NCI-H2196 treated with DMSO at 0.1 percent for 48 hours (cell line): ENCODE data around the gene CLSTN2.

Experiments
- DNase-seq: peaks from one replicate; lab custom pipeline; 2025; ENCODE audit not compliant: unreplicated experiment; lab: John Stamatoyannopoulos, UW

Gene CLSTN2

DNA sequence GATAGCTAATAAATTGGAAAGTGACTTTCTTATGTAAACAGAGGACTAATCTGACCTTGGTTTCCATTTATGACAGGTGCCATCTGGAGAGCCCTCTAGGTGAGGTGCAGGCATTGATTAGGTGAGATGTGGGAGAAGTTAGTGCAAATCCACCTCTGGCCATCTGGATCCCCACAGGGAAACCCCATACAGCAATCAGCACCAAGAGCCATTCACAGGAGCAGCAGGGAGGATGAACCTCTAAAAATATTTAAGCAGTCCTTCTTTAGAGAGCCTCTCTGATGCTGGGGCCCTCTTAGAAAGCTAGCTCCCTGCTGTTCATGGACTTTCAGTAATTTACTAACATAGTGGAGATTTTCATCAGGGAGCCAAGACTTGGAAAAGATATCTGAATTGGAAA lies 69.3 kb downstream of the CLSTN2 start:
- no peak for DNase-seq

DNA sequence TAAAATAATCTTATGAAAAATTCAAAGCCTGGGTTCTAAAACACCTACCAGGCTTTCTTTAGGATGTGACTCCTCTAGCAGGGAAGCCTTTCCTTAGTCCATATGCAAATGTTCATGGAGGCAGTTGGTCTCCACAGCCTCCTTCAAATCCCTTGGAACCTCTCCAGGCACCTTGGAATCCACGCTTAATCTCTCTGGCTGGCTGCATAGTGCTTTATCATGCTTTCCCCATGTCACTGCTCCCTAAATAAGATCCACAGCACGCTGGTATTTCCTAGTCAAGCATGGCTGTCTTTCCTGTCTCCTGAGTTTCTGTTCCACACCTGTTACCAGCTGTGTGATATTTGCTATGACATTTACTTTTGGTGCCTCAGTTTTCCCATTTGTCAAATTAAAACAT lies 71.3 kb downstream of the CLSTN2 start:
- no peak for DNase-seq

DNA sequence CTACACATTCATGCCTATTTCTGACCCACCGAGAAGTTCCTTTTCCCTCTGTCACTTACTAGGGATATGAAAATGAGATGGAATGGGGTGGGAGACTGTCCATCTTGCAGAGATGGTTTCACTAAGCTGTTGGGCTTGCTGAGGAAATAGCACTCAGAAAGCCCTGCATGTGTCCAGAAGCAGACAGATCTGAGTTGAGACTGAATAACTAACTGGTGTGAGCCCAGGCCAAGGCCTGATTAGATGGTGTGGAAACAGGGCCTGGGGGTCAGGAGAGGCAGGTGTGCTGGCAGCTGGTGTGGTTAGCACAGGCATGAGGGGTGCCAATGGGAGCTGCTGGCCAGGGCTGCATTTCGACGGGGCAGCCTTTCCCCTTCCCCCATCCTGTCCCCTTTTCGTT lies 72.1 kb downstream of the CLSTN2 start:
- DNase-seq = no peak

DNA sequence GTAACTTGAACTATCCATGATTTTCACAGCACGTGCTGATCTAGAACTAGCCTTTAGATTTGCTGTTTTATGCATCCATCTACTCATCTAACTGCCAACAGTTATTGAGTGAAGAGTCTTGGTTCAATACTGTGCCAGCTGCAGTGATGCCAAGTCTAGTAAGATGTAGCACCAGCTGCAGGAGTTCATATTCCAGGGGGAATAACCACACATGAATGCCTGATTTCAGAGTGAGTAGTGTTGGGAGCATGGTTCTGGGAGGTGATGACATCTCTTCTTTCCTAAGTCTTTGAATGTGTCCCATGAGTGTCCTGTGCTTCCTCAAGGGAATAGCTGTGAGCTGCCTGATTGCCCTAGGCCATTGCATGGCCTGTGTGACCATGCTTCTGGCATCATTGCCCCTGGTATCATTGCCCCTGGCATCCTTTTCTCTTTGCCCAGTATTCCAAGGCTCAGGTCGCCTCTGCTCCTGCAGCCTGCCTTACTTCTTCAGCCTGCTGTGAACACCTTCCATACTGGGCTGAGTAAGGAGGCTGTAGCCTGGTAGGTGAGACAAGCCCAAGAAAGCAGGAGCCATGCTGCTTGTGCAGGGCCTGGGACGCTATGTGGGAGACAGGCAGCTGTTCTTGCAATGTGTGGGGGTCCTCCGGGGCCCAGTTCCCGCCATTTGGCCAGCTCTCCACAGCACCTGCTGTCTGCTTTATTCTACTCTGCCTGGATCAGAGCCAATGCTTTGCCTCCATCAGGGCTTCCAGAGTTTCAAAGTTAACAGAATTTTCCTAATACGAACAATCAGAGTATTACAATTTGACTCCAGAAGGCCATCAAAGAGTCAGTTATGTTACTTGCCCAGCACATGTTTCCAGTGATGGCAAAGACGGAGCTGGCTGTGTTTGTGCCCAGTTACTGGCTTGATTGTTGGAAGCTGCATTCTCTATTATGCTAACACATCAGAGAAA lies 73.2 kb downstream of the CLSTN2 start:
- no peak for DNase-seq

DNA sequence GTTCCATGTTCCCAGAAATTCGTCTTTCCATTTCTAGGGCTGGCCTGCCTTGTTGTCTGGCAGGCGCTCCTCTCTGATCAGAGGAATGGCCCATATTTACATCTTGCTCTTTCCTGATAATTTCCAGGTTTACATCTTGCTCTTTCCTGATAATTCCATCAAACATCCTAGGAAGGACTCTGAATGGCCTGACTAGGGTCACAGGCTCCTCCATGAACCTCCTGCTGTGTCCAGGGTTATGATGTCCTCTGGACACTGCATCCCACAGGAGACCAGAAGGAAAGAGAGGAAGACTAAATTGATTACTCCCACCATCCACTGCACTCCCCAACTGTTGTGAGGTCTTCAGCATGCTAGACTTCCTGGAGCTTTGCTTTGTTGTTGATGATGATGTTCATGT lies 75.4 kb downstream of the CLSTN2 start:
- DNase-seq = no peak

DNA sequence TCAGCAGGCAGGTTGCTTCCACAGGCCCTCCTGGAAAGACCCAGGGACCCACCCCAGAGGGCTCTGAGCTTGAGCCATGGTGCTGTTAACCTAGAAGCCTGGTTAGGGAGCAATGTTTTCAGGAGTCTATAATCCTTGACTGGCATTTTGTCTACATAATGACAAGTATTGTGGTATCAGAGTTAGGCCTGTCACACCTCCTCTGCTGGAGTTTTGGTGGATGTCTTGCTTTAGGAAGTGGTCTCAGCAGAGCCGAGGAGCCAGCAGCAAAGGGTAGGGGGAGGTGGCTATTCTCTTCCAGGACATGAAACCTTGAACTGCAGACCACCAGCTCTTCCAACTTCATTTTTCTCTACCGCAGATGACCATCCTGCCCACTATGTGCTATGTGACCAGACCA lies 76.1 kb downstream of the CLSTN2 start:
- no peak for DNase-seq

DNA sequence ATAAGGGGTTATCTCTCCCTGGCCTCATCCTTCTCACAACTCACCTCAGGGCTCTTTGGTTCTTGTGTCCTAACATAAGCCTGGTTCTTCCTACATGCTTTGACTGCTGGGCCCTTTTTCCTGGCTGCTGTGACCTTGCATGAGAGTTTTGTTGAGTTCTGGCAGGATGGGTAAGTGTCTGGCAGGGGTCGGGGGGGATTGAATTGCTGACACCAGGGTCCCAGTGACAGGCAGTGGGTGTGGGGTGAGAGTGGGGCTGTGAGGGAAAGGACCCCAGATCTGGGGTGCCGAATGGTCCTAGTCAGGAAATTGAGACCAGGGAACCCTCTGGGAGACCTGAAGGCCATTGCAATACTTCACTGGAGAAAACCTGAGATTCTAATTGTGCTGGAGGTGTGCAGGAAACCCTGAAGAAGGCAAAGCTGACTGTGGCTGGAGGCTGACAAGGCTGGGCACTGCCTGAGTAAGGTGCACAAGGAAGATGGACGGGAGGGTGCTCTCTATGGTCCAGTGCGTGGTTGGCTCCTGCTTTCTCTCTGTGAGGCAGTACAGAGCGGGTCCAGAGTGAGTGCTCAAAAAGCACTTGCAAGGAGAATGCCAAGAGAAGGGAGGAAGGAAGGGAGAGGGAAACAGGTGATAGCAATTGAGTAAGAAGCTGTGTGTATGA lies 76.8 kb downstream of the CLSTN2 start:
- no peak for DNase-seq

DNA sequence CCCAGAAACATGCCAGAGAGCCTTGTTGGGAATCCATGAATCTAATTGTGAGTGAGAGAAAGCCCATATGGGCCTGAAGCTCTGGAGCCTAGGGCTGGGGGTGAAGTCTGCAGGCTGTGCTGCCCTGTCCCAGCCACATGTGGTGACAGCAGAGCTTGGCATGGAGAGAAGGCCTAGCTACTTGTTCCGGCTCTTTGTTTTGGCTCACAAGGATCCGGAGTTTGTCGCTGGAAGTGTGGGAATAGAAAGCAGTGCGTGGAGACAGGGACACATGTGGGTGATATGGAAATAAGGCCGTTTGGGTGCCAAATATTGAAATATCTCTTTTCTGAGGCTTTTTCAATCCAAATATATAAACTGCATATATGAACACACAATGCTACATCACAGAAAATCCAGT lies 78.2 kb downstream of the CLSTN2 start:
- DNase-seq = no peak

DNA sequence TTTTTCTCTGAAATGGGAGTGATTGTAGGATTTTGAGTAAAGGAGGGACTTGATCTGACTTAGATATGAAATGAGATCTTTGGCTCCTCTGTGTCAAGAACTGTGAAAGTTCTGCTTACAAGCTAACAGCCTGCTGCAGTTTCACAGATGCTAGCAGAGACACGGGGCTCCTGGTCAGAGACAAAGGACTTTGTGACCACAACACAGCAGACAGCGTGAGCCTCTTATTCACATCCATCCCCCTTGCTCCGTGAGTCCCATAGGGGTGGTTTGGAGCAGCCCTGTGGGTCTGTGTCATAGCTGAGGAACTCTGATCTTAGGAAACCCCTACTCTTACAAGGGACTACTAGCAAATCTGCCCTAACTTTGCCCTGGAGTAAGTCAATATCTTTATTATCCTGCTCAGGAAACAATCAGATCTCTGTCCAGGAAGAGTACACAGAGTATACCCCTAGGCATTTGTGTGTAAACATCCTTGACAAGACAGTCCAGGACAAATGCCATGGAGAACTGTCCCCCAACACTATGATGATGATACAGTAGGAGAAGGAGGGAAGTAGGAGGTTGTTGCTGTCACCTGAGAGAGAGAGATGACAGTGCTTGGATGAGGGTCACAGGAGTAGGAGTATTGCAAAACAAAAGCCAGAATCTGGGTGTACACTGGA lies 80.0 kb downstream of the CLSTN2 start:
- DNase-seq = no peak

DNA sequence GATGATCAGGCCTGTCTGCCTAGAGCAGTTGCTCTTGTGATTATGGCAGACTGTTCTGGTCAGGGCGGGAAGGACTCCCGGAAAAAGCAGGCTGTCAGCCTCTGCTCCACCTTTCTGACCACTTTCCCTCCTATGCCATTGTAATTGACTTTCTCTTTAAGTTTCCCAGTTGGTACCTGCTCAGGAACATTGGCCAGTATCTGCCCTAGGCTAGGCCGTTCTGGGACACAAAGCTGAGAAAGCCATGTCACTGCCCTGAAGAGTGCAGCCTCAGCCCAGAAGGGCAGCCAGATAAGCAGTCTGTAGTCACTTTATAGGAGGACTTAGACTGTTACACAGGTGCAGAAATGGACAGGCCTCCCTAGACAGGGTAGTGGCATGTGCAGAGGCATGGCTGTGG lies 80.8 kb downstream of the CLSTN2 start:
- DNase-seq = no peak

DNA sequence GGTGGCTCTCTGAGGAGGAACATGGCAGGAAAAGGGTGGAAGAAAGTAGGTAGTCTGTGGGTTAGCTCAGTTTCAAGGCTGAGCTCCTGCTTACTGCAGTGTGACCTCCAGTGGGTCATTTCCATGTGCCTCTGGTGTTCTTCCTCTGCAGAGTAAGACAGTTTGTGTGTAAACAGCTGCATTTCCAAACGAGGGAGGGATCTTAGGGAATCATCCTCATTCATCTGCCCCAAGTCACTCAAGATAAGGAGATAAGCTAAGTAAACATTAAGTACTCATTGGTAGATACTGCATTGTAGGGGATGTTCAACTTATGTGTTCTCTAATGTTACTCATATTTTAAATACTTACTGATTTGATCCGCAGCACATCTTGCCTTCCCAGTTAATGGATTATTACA lies 83.6 kb downstream of the CLSTN2 start:
- no peak for DNase-seq

DNA sequence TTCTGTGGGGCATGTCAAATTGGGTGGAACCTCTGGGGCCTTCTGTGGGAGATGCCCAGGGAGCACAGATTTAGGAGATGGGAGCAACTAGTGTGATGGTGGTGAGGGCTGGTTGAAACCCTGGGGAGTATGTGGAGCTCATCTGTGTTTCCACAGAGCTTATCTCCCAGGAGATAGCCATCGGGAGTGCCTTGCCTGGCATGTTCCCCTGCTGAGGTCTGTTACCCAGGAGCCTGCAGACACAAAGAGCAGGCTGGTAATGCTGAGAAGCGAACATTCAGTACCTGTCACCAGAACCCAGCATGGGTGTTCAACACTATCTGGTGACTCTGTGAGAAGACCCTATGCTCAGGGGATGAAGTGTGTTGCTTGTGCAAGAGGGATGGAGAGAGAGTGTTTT lies 85.0 kb downstream of the CLSTN2 start:
- no peak for DNase-seq

DNA sequence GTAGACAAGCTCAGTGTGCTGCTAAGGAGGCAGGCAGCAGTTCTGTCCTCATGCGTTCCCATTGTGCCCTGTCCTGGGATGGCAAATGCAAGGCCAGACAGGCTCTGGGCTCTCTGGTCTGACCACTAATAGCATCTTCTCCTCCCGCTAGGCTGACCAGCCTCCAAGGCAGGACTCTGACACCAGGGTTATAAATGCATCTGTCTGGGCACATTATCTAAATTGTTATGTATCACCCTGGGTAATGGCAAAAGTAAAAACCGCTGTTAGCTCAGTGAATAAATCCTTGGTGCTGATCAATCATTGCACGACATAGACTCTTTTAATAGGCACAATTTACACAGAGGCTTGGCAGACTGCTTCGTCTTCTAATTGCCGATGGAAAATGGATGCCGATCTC lies 85.6 kb downstream of the CLSTN2 start:
- DNase-seq = no peak

DNA sequence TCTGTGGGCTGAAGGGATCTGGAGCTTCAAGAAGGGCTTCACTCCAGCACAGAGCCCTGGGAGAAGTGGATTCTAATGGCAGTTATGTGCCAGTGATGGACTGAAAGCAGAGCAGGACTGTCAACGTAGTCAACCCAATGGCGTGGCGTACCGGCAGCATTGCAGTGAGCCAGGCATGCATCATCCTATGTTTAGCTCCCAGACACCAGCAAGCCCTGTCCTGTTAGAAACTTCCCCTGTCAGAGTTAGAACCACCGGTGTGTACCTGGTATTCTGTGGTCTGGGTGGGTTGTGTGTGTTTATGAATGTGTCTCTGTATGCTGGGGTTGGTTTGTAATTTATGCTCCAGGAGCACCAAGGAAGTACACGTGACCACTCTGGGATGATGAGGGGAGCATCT lies 86.3 kb downstream of the CLSTN2 start:
- DNase-seq = no peak

DNA sequence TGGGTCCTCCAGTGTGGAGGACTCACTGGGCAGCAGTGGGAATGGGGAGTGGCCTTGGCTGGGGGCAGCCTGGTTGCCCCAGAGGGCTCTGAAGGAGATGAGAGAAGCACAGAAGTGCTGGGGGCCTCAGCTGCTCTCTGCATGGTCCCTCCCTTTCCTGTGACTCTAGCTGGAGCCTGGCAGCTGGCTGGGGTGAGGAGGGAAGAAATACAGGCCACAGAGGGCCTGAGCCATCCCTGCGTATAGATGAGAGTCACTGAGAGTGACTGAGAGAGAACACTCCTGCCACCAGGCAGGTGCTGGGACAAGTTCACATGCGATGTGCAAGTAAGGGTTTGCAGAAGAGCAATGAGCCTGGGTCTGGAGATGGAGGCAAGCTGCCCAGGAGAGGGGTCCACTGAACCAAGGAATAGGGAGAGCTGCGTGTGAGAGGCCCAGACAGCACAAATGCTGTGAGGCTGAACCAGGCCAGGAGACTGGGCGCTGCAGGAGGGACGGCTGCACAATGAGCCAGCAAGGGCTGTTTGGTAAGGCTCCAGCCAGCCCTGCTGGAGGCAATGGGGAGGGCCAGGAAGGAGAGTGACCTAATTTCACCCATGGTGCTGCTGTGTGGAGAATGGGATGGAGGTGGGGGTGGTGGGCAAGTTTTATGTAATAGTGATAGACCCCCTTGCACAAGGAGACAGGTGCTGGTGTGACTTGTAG lies 87.2 kb downstream of the CLSTN2 start:
- DNase-seq = no peak

DNA sequence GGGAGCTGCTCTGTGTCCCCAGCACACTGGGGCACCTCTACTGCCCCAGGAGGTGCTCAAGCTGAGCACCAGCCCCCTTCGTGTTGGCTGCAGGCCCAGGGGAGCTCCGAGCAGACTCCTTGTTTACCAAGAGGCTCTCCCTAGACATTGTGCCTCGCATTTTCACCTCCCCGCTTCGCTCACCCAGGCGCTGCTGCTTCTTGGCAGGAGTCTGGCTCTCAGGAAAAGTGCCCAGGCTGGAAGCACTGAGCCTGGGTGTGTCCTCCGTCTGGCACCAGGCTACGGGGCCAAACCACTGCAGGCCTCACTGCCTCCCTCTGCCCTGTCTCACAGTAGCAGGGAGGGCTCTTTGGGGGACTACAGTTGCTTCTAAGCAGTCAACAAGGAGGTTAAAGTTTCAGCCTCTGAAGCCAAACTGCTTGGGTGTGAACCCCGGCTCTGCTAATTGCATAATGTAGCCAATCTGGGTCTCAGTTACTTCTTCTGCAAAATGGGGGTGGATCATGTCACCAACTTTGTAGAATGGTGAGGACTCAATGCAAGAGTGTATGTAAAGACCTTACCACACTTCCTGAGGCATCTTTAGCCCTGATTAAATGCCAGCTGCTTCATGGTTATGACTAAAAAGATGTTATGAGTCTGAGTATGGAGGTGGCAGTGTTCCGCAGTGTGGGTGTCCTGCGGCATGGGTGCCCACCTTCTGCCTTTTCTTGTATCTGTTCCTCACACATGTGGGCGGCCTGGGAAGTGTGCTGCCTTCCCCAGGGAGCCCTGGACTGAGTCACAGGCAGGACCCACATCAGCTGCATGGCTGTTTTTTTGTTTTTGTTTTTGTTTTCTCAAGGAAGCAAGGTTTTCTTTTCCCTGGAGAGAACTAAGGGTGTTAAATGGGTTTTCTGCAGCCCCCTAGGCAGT lies 88.9 kb downstream of the CLSTN2 start:
- no peak for DNase-seq

DNA sequence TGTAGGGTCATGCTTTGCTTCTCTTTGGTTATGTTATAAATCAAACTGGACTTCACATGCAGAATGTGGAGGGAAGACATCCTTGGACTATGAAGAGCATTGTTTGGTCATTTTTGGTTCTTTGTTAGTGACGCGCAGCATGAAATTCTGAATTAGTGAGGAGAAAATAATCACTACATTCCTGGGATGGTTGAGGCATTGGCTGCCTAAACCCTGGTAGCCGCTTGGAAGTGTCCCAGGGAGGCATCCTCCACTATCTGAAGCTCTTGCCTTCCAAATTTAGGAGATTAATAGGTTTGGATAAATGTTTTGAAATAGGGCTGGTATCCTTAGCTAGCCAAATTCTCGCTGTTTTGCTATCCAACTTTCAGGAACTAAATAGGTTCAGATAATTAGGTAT lies 96.2 kb downstream of the CLSTN2 start:
- DNase-seq = no peak

DNA sequence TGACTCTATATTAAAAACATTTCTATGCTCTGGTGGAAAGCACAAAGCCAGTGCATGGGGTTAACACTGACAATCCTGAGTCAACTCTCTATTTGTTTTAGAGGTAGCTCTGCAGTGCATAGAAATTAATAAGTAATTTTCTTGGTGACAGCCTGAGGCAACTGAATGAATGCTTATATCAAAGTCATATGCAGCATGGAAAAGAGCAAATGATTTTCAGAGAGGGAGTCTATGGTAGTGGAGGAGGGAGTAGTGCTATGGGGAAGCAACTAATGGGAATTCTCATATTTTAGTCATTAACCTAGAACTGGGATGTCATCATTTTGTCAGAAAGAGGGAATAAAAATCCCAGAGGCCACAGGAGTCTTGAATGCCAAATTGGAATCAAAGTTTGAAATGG lies 99.1 kb downstream of the CLSTN2 start:
- DNase-seq = no peak

DNA sequence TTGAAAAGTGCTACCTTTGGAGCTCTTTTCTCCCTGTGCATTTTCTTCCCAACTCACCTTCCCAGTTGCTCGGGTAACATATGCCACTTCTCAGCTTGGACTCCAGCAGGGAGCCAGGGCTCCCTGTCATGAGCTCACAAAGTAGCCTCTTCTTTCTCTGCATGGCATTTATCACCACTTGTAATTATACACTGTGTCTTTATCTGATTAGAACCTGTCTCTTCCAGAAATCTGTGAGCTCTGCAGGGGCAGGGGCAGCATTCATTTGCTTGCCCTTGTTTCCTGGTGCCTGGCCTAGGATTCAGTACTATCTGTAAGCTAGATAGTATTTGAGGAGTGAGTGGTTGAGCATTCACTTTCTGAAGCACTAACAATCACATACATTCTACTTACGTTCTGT lies 100.9 kb downstream of the CLSTN2 start:
- no peak for DNase-seq

DNA sequence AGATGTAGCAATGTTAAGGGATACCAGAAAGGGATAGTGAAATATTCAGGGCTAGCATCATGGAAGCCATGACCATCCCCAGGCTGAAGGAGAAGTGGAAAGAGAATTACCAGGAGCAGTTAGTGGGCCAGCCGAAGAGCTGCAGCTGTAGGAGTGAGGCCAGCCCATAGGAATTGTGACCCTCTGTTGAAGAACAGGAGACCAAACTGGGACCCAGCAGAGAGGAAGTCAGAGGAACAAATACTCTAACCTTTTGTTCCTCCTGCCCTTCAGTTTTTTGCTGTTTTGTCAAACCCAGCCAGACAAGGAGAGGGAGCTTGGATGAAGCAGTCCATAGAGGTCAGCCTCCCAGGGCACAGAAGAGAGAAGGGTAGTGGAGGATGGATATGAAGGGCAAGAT lies 115.4 kb downstream of the CLSTN2 start:
- DNase-seq = no peak
